ENCODE results near the gene RPS27L.

DNA sequence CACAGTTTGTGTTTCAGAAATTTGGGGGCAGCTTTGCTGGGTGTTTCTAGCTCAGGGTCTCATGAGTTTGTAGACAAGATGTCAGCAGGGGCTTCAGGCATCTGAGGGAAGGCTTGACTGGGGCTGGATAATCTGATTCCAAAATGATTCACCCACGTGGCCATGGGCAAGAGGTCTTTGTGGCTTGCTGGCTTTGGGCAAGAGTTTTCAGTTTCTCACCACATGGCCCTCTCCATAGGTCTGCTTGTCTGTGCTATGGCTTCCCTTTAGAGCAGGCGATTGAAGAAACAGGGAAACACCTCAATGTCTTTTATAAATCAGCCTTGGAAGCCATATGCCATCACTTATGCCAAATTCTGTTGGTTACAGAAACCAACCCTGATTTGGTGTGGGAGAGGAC lies 11.9 kb downstream of the RPS27L start:
- TF ChIP-seq, protein P1, sequence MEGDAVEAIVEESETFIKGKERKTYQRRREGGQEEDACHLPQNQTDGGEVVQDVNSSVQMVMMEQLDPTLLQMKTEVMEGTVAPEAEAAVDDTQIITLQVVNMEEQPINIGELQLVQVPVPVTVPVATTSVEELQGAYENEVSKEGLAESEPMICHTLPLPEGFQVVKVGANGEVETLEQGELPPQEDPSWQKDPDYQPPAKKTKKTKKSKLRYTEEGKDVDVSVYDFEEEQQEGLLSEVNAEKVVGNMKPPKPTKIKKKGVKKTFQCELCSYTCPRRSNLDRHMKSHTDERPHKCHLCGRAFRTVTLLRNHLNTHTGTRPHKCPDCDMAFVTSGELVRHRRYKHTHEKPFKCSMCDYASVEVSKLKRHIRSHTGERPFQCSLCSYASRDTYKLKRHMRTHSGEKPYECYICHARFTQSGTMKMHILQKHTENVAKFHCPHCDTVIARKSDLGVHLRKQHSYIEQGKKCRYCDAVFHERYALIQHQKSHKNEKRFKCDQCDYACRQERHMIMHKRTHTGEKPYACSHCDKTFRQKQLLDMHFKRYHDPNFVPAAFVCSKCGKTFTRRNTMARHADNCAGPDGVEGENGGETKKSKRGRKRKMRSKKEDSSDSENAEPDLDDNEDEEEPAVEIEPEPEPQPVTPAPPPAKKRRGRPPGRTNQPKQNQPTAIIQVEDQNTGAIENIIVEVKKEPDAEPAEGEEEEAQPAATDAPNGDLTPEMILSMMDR (IDR thresholded peaks at IDR 0.05; ENCODE audit: poor library complexity): no peak
- TF ChIP-seq EZH2 (IDR thresholded peaks at IDR 0.05; ENCODE audit: borderline replicate concordance) (no peak), EZH2phosphoT487 (IDR thresholded peaks at IDR 0.05; ENCODE audit: low read depth, severe bottlenecking, unreplicated experiment) (no peak)
